NCI-H1694 treated with DMSO at 0.1 percent for 48 hours (cell line): ENCODE data around the gene ASGR1.
"Not testable (repeated sequence)": the region's sequence is repeated elsewhere in the genome, so short reads cannot be mapped to it uniquely, and the experiment has no call there.

Source experiments
- DNase-seq: peaks from one replicate; lab custom pipeline; 2025; lab: John Stamatoyannopoulos, UW

The ASGR1 gene

DNA sequence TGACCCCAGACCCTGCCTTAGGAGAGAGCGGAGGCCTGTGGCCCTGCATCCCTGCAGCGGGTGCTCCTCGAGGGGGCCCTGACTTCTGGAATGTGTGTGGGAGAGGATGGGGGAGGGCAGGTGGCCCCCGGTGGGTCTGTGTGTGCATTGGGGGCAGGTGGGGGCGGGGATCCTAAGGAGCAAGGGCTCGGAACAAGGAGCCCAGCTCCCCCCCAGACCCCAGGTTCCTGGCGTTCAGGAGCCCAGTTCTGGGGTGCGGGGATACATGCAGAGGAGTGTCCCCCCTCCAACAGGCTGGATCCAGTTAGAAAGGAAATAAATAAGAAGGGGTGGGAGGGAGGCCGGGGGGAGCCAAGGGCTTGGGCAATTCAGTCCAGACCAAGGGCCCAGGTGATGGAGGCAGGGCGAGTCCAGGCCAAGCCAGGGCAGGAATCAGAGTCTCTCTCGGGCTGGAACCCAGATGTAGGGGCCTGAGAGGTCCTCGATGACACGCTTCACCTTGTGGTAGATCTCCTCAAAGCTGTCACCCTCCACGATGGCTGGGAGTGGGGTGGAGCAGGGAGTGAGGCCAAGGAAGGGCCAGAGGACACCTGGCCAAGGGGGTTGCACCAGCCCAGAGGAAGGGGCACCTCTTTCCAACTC, 11.2 kb upstream of the ASGR1 start:
- no peak for DNase-seq

GRCh38 chr17:7186241-7186640, 7.1 kb upstream of the ASGR1 start:
- DNase-seq, result no peak

GRCh38 chr17:7184647-7185046, 5.5 kb upstream of the ASGR1 start:
- no peak for DNase-seq

- no peak for DNase-seq
Observed at GRCh38 chr17:7184091-7184488, 4.9 kb upstream of the ASGR1 start.

DNA sequence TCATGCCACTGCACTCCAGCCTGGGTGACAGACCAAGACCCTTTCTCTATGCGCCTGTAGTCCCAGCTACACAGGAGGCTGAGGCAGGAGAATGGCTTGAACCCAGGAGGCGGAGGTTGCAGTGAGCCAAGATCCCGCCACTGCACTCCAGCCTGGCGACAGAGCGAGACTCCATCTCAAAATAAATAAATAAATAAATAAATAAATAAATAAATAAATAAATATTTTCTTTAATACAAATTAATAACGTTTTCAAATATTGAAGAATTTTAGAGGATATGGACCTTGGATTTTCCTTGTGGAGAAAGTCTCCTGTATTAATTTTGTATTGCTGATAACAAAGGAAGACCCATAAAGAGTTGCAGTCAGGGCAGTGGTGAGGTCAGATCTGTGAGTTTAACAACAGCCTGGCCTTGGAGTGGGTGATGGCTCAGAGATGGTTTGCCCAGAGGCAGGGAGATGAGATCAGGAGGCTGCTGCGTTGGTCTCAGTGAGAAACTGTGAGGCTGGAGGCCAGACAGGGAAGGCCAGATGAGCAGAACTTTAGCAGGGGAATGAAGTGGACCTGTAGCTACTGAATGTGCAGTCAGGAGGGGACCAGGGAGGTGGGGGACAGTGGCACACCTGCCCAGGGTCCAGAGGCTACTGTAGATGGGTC, 4.4 kb upstream of the ASGR1 start:
- no peak for DNase-seq

GRCh38 chr17:7182101-7182500, 2.9 kb upstream of the ASGR1 start:
- DNase-seq, result not testable (repeated sequence)

DNA sequence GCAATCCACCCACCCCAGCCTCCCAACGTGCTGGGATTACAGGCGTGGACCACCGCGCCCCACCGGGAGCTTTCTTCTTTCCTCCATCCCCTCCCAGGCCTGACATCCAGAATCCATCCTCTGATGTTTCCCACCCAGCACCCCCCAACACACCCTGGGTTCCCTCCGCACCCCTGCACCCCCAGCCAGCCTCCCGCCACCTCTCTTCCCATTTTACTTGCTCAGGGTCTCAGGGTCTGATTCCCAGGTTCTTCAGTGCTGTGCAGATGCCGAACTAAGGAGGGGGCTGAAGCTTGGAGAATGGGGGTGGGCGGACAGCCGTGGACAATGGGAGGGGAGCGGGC, 225 bp downstream of the ASGR1 start:
- no peak for DNase-seq

DNA sequence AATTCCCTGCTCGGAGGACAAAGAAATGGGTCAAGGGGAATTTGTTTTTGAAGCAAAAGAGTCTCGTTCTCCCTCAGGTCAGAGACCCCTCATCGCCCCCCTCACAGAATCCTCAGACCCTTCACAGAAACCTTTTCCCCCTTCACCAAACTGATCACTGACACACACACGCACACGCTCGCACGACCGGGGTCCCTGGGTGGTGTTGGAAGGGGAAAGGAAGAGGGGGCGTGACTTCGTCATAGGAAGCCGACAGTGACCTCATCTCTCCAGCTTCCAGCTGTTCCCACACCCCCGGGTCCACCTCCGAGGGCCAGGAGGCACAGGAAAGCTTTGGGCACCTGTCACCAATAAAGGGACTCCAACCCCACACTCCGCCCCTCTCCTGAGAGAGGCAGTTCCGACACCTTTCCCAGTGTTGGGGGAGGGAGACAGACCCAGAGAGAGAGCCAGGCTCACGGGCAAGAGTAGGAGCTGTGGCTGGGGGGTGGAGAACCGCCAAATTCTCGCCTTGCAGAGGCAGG, 1.2 kb downstream of the ASGR1 start:
- peak; percentile 13 for DNase-seq

GRCh38 chr17:7177191-7177953, 1.8 kb downstream of the ASGR1 start:
- DNase-seq, result peak; percentile 61

DNA sequence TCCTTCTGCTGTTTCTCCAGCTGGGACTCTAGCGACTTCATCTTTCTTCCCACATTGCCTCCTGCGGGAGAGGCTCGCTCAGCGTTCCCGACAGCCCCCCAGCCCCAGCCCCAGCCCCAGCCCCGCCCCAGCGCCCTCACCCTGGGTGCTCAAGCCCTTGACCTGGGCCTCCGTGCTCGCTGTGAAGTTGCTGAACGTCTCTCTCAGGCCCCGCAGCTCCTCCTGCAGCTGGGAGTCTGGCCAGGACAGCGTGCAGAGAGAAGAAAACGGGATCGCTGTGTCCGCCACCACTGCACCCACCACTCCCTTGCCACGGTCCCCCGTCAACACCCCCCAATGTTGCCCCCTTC, 2.4 kb downstream of the ASGR1 start:
- no peak for DNase-seq

DNA sequence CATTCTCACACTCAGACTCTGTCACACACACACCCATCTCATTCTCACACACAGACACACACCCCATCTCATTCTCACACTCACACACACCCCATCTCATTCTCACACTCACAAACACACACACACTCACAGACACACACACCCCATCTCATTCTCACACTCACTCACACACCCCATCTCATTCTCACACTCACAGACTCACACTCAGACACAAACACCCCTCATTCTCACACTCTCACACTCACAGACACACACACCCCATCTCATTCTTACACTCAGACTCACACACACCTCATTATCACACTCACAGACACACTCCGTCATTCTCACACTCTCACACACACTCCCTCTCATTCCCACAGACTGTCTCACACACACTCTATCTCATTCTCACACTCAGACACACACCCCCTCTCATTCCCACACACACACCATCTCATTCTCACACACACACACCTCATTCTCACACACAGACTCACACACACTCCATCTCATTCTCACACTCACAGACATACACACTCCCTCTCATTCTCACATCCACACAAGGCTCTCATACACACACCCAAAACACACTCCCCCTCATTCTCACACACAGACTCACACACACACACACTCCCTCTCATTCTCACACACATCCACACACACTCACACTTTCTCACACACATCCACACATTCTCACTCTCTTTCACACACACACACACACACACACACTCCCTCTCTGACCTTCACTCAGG, 2.9 kb downstream of the ASGR1 start:
- DNase-seq, result no peak

- no peak for DNase-seq
Observed at GRCh38 chr17:7175330-7175733, 3.8 kb downstream of the ASGR1 start.

- no peak for DNase-seq
Observed at GRCh38 chr17:7174603-7175326, 4.4 kb downstream of the ASGR1 start.

- DNase-seq, result no peak
Observed at GRCh38 chr17:7173687-7174602, 5.2 kb downstream of the ASGR1 start.

DNA sequence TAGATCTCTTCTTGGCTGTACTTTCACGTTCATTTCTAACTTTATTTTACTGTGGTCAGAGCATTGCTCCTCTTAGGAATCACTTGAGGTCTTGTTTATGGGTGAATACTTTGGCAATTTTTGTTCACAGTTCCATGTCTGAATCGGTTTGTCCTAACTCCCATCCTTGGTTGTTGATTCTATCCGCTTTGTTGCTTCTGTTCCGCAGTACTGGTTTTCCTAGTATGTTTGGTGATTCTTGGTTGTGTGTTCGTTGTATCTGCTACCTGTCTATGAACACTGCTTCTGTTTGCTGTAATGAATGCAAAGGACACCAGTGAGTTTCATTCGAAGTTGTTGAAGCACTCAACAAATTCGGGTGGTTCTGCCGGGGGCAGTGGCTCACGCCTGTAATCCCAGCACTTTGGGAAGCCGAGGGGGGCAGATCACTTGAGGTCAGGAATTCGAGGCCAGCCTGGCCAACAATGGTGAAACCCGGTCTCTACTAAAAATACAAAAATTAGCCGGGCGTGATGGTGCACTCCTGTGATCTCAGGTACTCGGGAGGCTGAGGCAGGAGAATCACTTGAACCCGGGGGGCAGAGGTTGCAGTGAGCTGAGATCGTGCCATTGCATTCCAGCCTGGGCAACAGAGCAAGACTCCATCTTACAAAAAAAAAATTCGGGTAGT, 6.5 kb downstream of the ASGR1 start:
- DNase-seq, result not testable (repeated sequence)

DNA sequence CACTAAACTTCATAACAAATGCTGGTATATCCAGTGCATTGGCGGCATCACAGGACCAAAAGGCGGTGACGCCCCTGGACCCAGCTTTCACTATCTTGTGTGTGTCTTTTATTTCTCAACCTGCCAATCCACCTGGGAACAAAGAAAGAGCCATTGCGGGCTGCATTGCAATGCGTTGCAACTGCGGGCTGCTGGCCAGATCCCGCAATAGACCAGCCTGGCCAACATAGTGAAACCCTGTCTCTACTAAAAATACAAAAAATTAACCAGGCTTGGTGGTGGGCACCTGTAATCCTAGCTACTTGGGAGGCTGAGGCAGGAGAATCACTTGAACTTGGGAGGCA, 9.6 kb downstream of the ASGR1 start:
- DNase-seq, result not testable (repeated sequence)

DNA sequence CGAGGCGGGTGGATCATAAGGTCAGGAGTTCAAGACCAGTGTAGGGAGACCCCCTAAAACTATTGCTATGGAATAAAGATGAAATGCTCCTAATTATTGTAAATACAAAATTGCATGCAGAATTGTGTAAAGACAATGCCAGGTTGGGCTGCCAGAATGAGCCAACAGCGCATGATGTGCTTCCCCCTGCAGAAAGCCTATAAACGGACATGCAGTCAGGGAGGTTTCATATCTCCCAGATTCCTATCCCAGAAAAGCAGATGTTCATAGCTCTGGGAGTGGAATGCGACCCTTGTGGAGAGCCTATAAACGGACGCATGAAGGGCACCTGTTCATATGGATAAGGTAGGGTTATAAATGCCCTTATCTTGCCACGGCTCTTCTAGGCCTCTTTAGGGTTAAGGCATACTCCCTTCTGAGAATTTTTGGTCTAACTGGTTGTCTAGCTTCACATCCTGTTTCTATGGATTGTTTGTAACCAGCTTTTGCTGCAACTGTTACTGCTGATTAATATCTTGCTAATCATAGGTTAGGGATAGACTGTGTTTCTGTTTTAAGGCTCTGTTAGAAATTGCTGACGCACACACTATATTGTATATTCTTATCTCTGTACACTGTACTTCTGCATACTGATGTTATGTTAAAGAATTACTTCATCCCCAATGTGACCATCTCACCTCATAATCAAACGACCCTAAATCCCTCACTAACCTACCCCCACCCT, 10.2 kb downstream of the ASGR1 start:
- DNase-seq, result not testable (repeated sequence)

- no peak for DNase-seq
Observed at GRCh38 chr17:7167832-7168231, 11.3 kb downstream of the ASGR1 start.

- no peak for DNase-seq
Observed at GRCh38 chr17:7166873-7167272, 12.3 kb downstream of the ASGR1 start.

DNA sequence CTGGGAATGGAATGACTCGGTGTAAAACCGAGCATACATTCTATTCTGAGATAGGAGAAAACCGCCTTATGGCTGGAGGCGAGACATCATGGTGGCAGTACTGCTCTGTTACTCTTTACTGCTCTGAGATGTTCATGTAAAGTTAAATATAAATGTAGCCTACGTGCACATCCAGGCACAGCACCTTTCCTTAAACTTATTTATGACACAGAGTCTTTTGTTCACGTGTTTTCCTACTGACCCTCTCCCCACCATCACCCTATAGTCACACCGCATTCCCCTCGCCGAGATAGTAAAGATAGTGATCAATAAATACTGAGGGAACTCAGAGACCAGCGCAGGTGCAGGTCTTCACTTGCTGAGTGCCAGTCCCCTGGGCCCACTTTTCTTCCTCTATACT, 19.6 kb downstream of the ASGR1 start:
- not testable (repeated sequence) for DNase-seq
